Kasumi-1 (cell line): ENCODE results near the gene RAB9B.
"Not testable (repeated sequence)": the region's sequence is repeated elsewhere in the genome, so short reads cannot be mapped to it uniquely, and the experiment has no call there.

Source experiments
- DNase-seq, 2 experiments: peaks; one replicate each; lab custom pipeline; 2025; lab: John Stamatoyannopoulos, UW

Gene RAB9B

DNA sequence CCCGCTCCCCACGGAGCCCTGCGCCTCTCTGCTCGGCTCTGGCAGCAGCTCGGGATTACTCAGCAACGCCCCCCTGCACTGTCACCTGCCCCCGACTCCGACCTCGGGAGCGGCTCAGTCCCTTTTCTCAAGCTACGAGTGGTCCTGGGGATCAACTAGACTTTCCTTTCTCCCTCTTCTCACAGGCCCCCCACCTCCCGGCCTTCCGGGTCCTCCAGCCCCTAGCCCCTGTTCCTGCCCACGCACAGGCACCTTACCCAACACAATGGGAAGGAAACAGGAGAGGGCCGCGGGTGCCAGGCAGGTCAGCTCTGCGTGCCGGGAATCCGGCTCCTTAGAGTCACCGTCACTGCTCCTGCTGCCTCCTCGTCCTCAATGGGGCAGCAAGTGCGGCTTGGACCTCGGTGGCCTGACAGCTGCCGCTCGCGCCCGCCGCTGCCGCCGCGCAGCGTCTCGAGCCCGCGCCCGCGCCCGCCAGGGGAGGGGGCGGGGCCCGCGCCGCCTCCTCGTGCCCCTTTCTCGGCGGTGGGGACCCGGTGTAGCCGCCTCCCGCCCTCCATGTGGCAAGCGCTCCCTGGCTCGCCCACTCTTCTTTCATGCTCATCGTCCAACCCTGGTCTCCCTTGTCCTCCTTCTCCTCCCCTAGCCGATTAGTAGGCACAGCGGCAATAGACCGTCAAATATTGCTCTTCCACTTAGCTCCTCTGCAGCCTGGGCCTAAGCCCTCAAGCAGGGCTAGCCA is at the start of gene RAB9B:
Gene RAB9B, minus strand, starts transcription at position 455 of the 742 bp plus-strand sequence. CDS start 6,473 bp downstream, outside the sequence.
- DNase-seq: peak; percentile 4

GRCh38 chrX:103879339-103879738 is 47.3 kb upstream of the RAB9B start:
- DNase-seq: no peak

DNA sequence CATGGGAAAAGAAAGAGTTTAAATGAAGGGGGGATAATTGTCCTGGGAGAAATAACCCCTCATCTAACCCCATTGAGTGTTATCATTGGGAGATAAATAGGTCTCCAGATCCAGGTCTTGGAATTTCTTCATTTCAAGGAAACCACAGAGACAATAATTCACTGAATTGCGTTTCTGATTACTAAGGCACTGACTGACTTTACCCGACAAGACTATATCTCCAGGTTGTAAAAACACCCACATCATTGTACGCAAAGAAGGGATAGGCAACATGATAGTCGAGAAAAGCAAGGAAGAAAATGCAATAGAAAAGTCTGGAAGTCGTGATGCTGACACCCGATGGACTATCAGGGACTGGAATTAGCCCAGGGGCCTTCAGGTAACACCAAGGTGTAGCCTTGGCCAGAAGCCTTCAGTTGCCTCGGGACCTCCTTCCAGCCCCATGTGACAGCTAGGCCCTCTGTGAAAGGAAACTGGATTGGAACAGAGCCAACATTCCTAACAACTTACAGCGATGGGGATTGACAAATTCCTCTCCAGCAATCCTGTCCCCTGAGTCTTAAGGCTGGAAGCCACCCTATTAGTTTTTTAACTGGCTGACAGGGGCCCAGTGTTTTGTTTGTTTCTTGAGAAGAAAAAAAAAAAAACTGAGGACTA is 46.5 kb upstream of the RAB9B start:
- DNase-seq: no peak

DNA sequence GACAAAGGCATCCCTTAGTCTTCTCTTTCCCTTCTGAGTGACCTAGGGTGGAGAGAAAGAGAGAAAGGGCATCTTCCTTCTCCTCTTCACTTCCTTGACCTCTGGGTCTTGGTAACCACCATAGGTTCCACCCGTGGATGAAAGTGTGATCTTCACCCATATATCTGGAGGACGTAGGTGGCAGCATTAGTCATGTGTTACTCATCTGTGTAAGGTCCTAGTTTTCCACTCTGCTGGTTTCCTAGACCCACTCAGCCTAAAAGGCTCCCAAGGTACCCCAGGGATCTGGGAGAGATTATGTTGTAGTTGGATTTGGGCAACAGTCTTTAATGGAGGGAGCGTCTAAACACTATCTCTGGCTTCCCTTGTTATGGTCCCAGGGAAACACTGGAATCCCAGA is 45.5 kb upstream of the RAB9B start:
- DNase-seq: no peak

DNA sequence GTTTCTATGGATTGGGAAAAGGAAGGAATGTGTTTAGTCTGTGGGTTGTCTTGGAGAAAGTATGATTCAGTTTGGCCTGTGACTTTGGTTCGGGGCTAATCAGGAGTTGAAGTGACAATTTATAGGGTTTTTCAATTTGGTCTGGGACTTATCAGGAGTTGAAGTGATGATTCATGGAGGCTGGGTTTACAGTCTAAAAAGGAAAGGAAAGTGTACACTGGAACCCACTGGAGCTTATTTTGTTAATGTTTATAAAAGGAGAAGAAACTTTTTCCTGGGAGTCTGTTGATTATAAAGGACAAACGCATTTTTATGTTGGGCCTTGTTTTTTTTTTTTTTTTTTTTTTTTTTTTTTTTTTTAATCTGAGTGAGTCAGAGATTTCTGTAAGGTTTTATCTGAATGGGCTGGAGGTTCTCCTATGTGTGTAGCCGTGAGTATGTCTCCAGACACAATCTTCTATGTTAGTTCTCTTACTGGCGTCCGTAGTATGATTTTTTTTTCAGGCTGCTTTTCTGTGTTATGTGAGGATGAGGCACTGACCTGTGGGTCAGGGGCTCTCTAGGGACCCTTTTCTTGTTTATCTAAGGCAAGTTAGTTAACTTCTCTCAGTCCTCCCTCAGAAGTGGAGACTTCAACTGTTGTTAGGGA is 33.0 kb upstream of the RAB9B start:
- DNase-seq: no peak

DNA sequence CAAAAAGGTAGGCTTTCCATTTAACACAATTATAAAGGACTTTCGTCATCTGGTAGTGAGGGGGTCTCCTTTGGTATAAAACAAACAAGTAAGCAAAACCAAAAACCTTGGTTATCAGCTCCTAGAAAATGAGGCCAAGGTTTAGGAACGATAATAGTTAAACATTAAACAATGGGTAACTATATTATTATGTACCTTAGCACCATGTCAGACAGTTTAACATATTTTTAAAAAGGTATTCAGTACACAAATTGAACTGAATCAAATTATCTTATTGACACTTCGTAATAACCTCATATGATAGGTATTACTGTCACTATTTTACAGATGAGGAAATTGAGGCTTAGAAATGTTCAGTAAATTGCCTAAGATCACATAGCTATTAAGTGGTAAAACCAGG is 32.1 kb upstream of the RAB9B start:
- DNase-seq: no peak

DNA sequence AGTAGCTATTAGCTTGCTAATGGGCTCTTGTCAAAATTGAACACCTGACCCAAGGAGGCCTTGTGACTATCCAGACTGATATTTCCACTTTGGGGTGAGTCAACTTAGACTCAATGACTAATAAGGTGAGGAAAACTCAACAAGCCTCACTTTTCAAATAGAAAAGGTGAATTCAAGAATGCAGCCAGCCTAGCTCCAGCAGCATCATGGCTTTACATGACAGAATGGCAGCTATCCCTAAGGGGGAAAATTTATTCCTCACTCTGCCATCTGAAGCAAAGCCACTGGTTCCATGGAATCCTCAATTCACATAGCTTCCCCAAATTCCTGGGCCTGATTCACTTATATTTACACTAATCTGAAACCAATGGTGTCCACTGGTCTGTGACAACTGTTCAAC is 29.1 kb upstream of the RAB9B start:
- DNase-seq: no peak

DNA sequence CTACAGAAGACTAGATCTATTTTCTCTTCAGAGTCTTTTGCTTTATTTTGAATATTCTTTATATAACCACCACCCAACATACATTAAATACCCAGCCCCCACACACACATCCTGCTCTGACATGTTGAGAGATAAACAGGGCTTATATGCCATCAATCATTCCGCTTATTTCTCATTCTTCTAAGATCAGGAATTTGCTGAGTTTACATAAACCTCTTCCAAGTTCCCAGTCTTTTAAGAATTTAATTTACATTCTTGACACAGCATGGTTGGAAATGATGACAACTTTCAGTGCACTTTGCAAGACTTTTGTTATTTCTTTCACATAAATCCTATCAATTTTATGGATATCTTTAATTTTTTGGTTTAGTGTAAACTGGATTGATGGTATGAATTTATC is 17.5 kb upstream of the RAB9B start:
- DNase-seq: no peak

- peak in 1 of 2 experiments; percentile 0 for DNase-seq
Measured at GRCh38 chrX:103847174-103847870, 15.3 kb upstream of the RAB9B start.

DNA sequence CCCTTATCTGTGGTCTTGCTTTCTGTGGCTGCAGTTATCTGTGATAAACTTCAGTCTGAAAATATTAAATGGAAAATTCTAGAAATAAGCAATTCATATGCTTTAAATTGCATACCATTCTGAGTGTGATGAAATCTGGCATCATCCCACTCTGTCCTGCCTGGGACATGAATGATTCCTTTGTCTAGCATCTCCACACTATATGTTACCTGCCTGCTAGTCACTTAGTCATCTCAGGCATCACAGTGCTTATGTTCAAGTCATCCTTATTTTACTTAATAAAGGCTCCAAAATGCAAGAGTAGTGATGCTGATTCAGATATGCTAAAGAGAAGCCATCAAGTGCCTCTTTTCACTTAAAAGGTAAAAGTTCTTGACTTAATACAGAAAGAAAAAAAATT is 14.3 kb upstream of the RAB9B start:
- DNase-seq: no peak

- DNase-seq: peak; percentile 42 to 55
Measured at GRCh38 chrX:103845165-103845653, 13.2 kb upstream of the RAB9B start.

DNA sequence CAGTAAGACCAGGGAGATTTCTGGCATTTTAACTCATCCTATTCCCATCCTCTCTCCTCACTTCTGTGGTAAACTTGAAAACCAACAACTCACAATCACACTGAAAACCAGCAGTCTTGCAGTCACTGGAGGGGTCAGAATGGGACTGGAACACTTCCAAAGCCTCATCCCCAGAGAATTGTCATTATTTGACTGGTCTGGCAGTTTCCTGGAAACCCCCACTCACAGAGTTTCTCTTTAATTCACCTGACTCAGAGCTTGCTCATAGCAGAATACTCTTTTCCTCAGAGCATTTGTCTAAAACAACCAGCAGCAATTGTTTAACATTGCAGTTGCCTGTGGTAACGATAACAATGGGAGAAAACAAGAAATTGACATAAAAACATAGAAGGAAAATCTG is 7.3 kb upstream of the RAB9B start:
- no peak for DNase-seq

DNA sequence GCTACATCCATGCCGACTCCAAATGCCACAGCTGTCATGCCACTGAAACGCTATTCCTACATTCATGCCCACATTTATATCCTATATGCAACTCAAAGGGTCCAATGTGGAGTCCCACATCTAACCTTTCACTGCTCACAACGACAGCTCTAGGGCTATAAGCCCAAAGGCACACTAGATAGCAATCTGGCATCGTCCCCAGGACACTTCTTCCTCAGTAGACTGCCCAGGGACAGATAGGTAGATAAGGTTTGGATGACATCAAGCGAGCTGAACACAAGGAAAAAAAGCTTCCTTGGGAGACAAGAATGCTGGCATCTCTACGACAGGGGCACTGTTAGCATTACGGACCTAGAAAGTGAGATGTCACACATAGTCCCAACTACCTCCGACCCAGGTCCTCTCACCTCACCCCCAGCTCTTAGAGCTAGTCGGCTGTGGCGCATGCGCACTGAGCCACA is 685 bp downstream of the RAB9B start:
- DNase-seq: peak in 1 of 2 experiments; percentile 8

- no peak for DNase-seq
Measured at GRCh38 chrX:103830848-103831247, 1.2 kb downstream of the RAB9B start.

- DNase-seq: no peak
Measured at GRCh38 chrX:103828529-103828928, 3.5 kb downstream of the RAB9B start.

- no peak for DNase-seq
Measured at GRCh38 chrX:103825881-103826280, 6.2 kb downstream of the RAB9B start.

GRCh38 chrX:103823591-103823990 is 8.5 kb downstream of the RAB9B start:
- no peak for DNase-seq

- not testable (repeated sequence) for DNase-seq
Measured at GRCh38 chrX:103820802-103821201, 11.3 kb downstream of the RAB9B start.

DNA sequence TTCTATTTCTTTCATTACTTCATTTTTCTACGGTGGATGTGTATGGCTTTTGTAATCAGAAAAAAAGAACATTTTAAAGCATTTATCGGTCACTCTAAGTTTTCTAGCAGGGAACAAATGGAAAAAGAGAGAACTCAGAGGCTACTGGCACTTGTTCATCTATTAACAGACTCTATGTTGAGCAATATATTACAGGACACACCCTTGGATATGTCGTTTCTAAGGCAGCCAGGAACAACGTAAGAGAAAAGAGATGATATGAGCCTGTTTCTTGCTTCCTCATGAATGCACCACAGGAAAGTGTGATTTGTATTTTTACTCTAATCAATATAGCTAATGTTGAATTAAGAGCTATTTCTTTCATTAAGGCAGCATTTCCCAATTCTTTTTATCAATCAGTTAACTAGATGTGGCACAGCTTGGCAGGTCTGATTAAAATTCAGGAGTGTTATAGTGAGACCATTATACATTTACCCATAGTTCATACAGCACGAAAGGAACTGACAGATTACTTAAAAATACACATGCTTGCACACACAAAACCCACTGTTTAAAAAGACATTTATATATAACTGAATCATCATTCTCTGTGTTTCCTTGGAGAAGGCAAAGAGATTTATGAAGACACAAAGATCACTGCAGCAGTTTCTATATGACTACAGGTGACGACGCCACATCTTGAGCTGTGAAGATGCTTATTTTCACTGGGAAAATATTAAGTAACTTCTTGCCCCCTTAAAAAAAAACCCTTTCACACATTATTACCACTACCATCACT is 13.0 kb downstream of the RAB9B start:
- DNase-seq: no peak

GRCh38 chrX:103817502-103817901 is 14.6 kb downstream of the RAB9B start:
- peak; percentile 40 to 50 for DNase-seq

DNA sequence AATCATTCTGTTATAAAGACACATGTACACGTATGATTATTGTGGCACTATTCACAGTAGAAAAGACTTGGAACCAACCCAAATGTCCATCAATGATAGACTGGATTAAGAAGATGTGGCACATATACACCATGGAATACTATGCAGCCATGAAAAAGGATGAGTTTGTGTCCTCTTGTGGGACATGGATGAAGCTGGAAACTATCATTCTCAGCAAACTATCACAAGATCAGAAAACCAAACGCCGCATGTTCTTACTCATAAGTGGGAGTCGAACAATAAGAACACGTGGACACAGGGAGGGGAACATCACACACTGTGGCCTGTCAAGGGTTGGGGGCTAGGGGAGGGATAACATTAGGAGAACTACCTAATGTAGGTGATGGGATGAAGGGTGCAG is 15.0 kb downstream of the RAB9B start:
- DNase-seq: not testable (repeated sequence)
